OCI-LY7 (cell line): Measurements from ENCODE around the gene MLN.

Experiments
- EZH2phosphoT487 ChIP-seq: fragments of 200-600 bp; sonication (generic); IDR thresholded peaks from 2 replicates; pipeline ENCODE4 v1.6.1; 2018; ENCODE audit warnings: low read depth, borderline replicate concordance, mild to moderate bottlenecking, mixed run types, antibody characterized with exemption, low read length, moderate library complexity, mixed read lengths
- TF ChIP-seq, protein P1 (sequence below): fragments of 200-600 bp; sonication (generic); conservative IDR thresholded peaks from 2 replicates; pipeline ENCODE4 v1.5.1; 2014; ENCODE audit warnings: mild to moderate bottlenecking, antibody characterized with exemption, low read length, moderate library complexity, mixed read lengths

- TF ChIP-seq, protein P1, sequence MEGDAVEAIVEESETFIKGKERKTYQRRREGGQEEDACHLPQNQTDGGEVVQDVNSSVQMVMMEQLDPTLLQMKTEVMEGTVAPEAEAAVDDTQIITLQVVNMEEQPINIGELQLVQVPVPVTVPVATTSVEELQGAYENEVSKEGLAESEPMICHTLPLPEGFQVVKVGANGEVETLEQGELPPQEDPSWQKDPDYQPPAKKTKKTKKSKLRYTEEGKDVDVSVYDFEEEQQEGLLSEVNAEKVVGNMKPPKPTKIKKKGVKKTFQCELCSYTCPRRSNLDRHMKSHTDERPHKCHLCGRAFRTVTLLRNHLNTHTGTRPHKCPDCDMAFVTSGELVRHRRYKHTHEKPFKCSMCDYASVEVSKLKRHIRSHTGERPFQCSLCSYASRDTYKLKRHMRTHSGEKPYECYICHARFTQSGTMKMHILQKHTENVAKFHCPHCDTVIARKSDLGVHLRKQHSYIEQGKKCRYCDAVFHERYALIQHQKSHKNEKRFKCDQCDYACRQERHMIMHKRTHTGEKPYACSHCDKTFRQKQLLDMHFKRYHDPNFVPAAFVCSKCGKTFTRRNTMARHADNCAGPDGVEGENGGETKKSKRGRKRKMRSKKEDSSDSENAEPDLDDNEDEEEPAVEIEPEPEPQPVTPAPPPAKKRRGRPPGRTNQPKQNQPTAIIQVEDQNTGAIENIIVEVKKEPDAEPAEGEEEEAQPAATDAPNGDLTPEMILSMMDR: no peak
- no peak for TF ChIP-seq EZH2phosphoT487
Observed at GRCh38 chr6:33781131-33781975, 22.4 kb downstream of the MLN start.
